DND-41 (cell line): ENCODE measurements around the gene EYA2.

Experiments
- EZH2 ChIP-seq: IDR thresholded peaks from 3 replicates; pipeline ENCODE4 v1.6.1; 2012; ENCODE audit warnings: borderline replicate concordance, low read depth, mild to moderate bottlenecking, moderate library complexity, low read length, inconsistent platforms; ENCODE audit not compliant: severe bottlenecking
- TF ChIP-seq, protein P1 (sequence below): IDR thresholded peaks from 2 replicates; pipeline ENCODE4 v1.5.1; 2012; ENCODE audit warnings: borderline replicate concordance, low read length, moderate library complexity, mild to moderate bottlenecking; ENCODE audit not compliant: poor library complexity, severe bottlenecking; ENCODE audit errors: extremely low read depth

DNA sequence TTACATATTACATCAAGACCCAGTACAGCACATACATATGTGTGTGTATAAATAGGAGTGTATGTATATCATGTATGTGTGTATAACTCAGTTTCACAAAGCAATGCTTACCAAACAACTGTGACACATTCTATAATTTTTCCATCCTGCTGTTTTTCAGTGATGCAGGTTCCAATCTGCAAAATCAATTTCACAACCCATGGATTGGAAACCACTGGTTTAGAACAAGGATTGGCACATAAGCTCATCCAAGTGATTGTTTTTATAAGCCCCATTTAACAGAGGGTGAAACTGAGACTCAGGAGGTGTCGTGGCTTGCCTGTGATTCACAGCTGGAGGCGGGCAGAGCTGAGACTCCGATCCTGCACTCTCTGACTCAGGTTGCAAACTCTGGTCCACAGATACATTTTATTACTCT lies 303.6 kb downstream of the EYA2 start:
- TF ChIP-seq, protein P1, sequence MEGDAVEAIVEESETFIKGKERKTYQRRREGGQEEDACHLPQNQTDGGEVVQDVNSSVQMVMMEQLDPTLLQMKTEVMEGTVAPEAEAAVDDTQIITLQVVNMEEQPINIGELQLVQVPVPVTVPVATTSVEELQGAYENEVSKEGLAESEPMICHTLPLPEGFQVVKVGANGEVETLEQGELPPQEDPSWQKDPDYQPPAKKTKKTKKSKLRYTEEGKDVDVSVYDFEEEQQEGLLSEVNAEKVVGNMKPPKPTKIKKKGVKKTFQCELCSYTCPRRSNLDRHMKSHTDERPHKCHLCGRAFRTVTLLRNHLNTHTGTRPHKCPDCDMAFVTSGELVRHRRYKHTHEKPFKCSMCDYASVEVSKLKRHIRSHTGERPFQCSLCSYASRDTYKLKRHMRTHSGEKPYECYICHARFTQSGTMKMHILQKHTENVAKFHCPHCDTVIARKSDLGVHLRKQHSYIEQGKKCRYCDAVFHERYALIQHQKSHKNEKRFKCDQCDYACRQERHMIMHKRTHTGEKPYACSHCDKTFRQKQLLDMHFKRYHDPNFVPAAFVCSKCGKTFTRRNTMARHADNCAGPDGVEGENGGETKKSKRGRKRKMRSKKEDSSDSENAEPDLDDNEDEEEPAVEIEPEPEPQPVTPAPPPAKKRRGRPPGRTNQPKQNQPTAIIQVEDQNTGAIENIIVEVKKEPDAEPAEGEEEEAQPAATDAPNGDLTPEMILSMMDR: no peak
- no peak for TF ChIP-seq EZH2
